SHP77 treated with DMSO at 0.1 percent for 48 hours (cell line): ENCODE measurements around the gene ABCF2.
A peak's percentile ranks its signal among the peaks of the same experiment; 100 is the strongest.

Experiments used
- DNase-seq: peaks from one replicate; lab custom pipeline; 2025; lab: John Stamatoyannopoulos, UW

Gene ABCF2

GRCh38 chr7:151226875-151227782 is at the start of gene ABCF2:
ABCF2 (minus strand) TSS chr7:151227205; CDS start chr7:151226458, 747 bp downstream.
- DNase-seq: peak; percentile 92

GRCh38 chr7:151275813-151276577 is 49.0 kb upstream of the ABCF2 start:
- no peak for DNase-seq

GRCh38 chr7:151274936-151275812 is 48.2 kb upstream of the ABCF2 start:
- no peak for DNase-seq

- no peak for DNase-seq
Measured at GRCh38 chr7:151274396-151274795, 47.4 kb upstream of the ABCF2 start.

GRCh38 chr7:151273651-151274390 is 46.8 kb upstream of the ABCF2 start:
- no peak for DNase-seq

GRCh38 chr7:151272877-151273276 is 45.9 kb upstream of the ABCF2 start:
- no peak for DNase-seq

GRCh38 chr7:151272405-151272804 is 45.4 kb upstream of the ABCF2 start:
- no peak for DNase-seq

- DNase-seq: no peak
Measured at GRCh38 chr7:151271699-151272355, 44.8 kb upstream of the ABCF2 start.

GRCh38 chr7:151269511-151269910 is 42.5 kb upstream of the ABCF2 start:
- no peak for DNase-seq

- no peak for DNase-seq
Measured at GRCh38 chr7:151265351-151265931, 38.4 kb upstream of the ABCF2 start.

- no peak for DNase-seq
Measured at GRCh38 chr7:151264615-151265014, 37.6 kb upstream of the ABCF2 start.

- no peak for DNase-seq
Measured at GRCh38 chr7:151261529-151261928, 34.5 kb upstream of the ABCF2 start.

- DNase-seq: no peak
Measured at GRCh38 chr7:151260883-151261282, 33.9 kb upstream of the ABCF2 start.

GRCh38 chr7:151260471-151260870 is 33.5 kb upstream of the ABCF2 start:
- DNase-seq: no peak

GRCh38 chr7:151257990-151258389 is 31.0 kb upstream of the ABCF2 start:
- no peak for DNase-seq

GRCh38 chr7:151256410-151257045 is 29.5 kb upstream of the ABCF2 start:
- DNase-seq: no peak

- no peak for DNase-seq
Measured at GRCh38 chr7:151255390-151255789, 28.4 kb upstream of the ABCF2 start.

- DNase-seq: no peak
Measured at GRCh38 chr7:151254851-151255250, 27.8 kb upstream of the ABCF2 start.

GRCh38 chr7:151254316-151254715 is 27.3 kb upstream of the ABCF2 start:
- no peak for DNase-seq
